ENCODE data around the gene PRRT2.

DNA sequence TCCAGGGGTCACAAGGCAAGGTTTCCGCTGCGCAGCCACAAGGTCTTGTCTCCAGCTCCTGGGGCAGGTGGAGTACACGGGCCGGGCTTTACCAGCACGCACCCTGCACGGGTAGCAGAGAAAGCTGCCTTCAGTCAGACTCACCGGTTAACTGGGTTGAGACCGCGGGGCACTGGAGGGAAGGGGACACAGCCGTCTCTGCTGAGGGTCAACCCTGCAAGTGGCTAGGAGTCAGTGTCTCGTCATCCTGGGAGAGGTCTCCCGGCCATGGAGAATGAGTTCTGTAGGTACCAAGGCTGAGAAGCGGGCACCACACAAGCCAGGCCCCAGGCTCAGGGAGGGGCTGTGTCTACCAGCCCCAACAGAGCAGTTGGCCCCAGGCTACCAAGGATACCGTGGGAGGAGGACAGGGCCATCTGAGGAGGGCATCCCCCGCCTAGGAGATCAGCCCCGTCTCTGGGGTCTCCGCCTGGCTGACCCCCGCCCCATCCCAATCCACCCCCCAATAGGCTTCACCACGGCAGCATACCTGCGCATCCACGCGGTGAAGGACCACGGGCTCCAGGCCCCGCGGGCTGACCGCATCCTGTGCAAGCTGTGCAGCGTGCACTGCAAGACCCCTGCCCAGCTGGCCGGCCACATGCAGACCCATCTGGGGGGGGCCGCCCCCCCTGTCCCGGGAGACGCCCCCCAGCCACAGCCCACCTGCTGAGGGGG, 2.8 kb upstream of the PRRT2 start:
- TF ChIP-seq, protein P1, sequence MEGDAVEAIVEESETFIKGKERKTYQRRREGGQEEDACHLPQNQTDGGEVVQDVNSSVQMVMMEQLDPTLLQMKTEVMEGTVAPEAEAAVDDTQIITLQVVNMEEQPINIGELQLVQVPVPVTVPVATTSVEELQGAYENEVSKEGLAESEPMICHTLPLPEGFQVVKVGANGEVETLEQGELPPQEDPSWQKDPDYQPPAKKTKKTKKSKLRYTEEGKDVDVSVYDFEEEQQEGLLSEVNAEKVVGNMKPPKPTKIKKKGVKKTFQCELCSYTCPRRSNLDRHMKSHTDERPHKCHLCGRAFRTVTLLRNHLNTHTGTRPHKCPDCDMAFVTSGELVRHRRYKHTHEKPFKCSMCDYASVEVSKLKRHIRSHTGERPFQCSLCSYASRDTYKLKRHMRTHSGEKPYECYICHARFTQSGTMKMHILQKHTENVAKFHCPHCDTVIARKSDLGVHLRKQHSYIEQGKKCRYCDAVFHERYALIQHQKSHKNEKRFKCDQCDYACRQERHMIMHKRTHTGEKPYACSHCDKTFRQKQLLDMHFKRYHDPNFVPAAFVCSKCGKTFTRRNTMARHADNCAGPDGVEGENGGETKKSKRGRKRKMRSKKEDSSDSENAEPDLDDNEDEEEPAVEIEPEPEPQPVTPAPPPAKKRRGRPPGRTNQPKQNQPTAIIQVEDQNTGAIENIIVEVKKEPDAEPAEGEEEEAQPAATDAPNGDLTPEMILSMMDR (IDR thresholded peaks at IDR 0.05), result no peak
- no peak for TF ChIP-seq POLR2A (IDR thresholded peaks at IDR 0.05)

Data from right lobe of liver (tissue), 4 donors.